ENCODE data around the gene PSPN.

GRCh38 chr19:6396305-6396704 lies 20.6 kb upstream of the PSPN start:
- TF ChIP-seq CTCF (IDR thresholded peaks at IDR 0.05): no peak
- TF ChIP-seq EZH2 (IDR thresholded peaks at IDR 0.05; ENCODE audit: borderline replicate concordance, insufficient read depth, low read depth, low read length, poor library complexity, severe bottlenecking): no peak

Measured in B cell (primary cell).